HepG2 (cell line): ENCODE measurements around the gene KDM6B. TPM values are rescaled to one million over a fixed set of nuclear protein-coding genes. Genes with fewer than 3 reads are reported as not detected.

Experiments used
- ATAC-seq: fragments of 200-7000 bp; cut with Tn5 transposase; 3 replicates; pipeline ENCODE4 v1.9.1; 2020; ENCODE audit warnings: mild to moderate bottlenecking, moderate library complexity
- BruUV-seq: library from RNA; stranded (reverse); fragments of 400-500 nt; replicated peaks from 2 replicates; lab custom pipeline; 2021; lab: Mats Ljungman, UMichigan
- CTCF ChIA-PET: fragments of 300-600 bp; formaldehyde crosslinking; extraction: SDS; loops from one replicate; lab custom pipeline; 2021; ENCODE audit warnings: low total read pairs, inconsistent platforms, low intra/inter-chr PET ratio; lab: Yijun Ruan, JAX
- POLR2A ChIA-PET: fragments of 350-600 bp; sonication (Branson Sonifier 250); formaldehyde crosslinking; loops from one replicate; lab custom pipeline; 2020; ENCODE audit warnings: antibody characterized with exemption, inconsistent platforms; lab: Yijun Ruan, JAX
- DNase-seq: peaks from one replicate; pipeline ENCODE4 v3.0.0-alpha.2; 2015; ENCODE audit warnings: low spot score
- FAIRE-seq: peaks from 3 replicates; lab custom pipeline; 2011; peaks lifted over from hg19 to GRCh38; lab: Jason Lieb, UNC
- H2AFZ ChIP-seq: one replicate; pipeline ENCODE4 v1.6.1; 2011; ENCODE audit warnings: low read length, inconsistent platforms
- H3K27ac ChIP-seq: fragments of 300-600 bp; 3 replicates; pipeline ENCODE4 v1.8.0; 2011; ENCODE audit warnings: mixed run types, mild to moderate bottlenecking, mixed read lengths, low read length, inconsistent platforms; ENCODE audit not compliant: insufficient read depth; ENCODE audit errors: extremely low read length
- H3K27me3 ChIP-seq, 2 experiments: fragments of 200-600 bp in 1 of 2; 2 replicates in 1 of 2; 3 replicates in 1 of 2; pipeline versions ENCODE4 v1.6.0 to v1.8.0; 2011; ENCODE audit warnings: low read length in 2 of 2, mild to moderate bottlenecking in 2 of 2, moderate library complexity in 2 of 2, inconsistent platforms in 1 of 2; ENCODE audit not compliant: insufficient read depth in 2 of 2, control insufficient read depth in 1 of 2
- H3K36me3 ChIP-seq, 2 experiments: fragments of 200-600 bp in 1 of 2; replicated peaks in 1 of 2; 2 replicates in 1 of 2; 3 replicates in 1 of 2; pipeline versions ENCODE4 v1.5.1 to v1.8.0; 2011; ENCODE audit warnings: low read length in 2 of 2, inconsistent platforms in 1 of 2; ENCODE audit not compliant: insufficient read depth in 2 of 2, control insufficient read depth in 1 of 2
- H3K4me1 ChIP-seq: 2 replicates; pipeline ENCODE4 v1.5.1; 2012; ENCODE audit warnings: low read length, inconsistent platforms; ENCODE audit not compliant: insufficient read depth
- H3K4me2 ChIP-seq: 2 replicates; pipeline ENCODE4 v1.6.0; 2011; ENCODE audit warnings: low read depth, low read length, inconsistent platforms
- H3K4me3 ChIP-seq, 3 experiments: fragments of 200-600 bp in 1 of 3; sonication (generic), shearing (Covaris generic) in 1 of 3; replicated peaks in 1 of 3; 2 replicates each; pipeline ENCODE4 v1.5.1; 2011 to 2016; ENCODE audit warnings: low read length in 3 of 3, inconsistent platforms in 2 of 3, low read depth in 2 of 3, mild to moderate bottlenecking in 2 of 3, control low read depth in 1 of 3, mixed read lengths in 1 of 3; ENCODE audit not compliant: insufficient read depth in 1 of 3
- H3K79me2 ChIP-seq: one replicate; pipeline ENCODE4 v1.6.1; 2011; ENCODE audit warnings: low read length, inconsistent platforms; ENCODE audit not compliant: insufficient read depth
- H3K9ac ChIP-seq: 2 replicates; pipeline ENCODE4 v1.6.0; 2011; ENCODE audit warnings: mild to moderate bottlenecking, low read depth, low read length, inconsistent platforms; ENCODE audit not compliant: insufficient read depth
- H3K9me3 ChIP-seq: 2 replicates; pipeline ENCODE4 v1.5.1; 2012; ENCODE audit warnings: mild to moderate bottlenecking, low read length
- H4K20me1 ChIP-seq: 2 replicates; pipeline ENCODE4 v1.6.0; 2011; ENCODE audit warnings: inconsistent platforms, mild to moderate bottlenecking, low read length, moderate library complexity; ENCODE audit not compliant: insufficient read depth
- ATM ChIP-seq: fragments of 450-650 bp; IDR thresholded peaks from 2 replicates; pipeline ENCODE4 v1.7.1; 2017; ENCODE audit warnings: mild to moderate bottlenecking, borderline replicate concordance
- BRF2 ChIP-seq: sonication (generic); formaldehyde crosslinking; IDR thresholded peaks from 2 replicates; pipeline ENCODE4 v1.8.1; 2022; ENCODE audit warnings: mild to moderate bottlenecking, missing genetic modification reagents
- EEA1 ChIP-seq: sonication (generic); formaldehyde crosslinking; IDR thresholded peaks from 2 replicates; pipeline ENCODE4 v1.5.1; 2020; ENCODE audit warnings: mild to moderate bottlenecking, missing genetic modification reagents, borderline replicate concordance
- FOXC1 ChIP-seq: sonication (generic); formaldehyde crosslinking; IDR thresholded peaks from 2 replicates; pipeline ENCODE4 v1.8.0; 2022; ENCODE audit warnings: mild to moderate bottlenecking, missing genetic modification reagents, borderline replicate concordance
- JARID2 ChIP-seq: sonication (generic); formaldehyde crosslinking; IDR thresholded peaks from 2 replicates; pipeline ENCODE4 v1.8.1; 2023; ENCODE audit warnings: missing genetic modification reagents, inconsistent platforms; ENCODE audit not compliant: insufficient replicate concordance
- KMT2A ChIP-seq: sonication (generic); formaldehyde crosslinking; IDR thresholded peaks from 2 replicates; pipeline ENCODE4 v1.4.0; 2020; ENCODE audit warnings: missing genetic modification reagents
- MATR3 ChIP-seq: sonication (generic); formaldehyde crosslinking; IDR thresholded peaks from 2 replicates; pipeline ENCODE4 v1.4.0; 2020; ENCODE audit warnings: missing genetic modification reagents
- NR3C1 ChIP-seq: sonication (generic); formaldehyde crosslinking; IDR thresholded peaks from 2 replicates; pipeline ENCODE4 v1.4.0; 2020; ENCODE audit warnings: missing genetic modification reagents
- RFX1 ChIP-seq: fragments of 450-650 bp; IDR thresholded peaks from 2 replicates; pipeline ENCODE4 v1.6.1; 2017
- SP1 ChIP-seq, 2 experiments: fragments of 450-650 bp in 1 of 2; sonication (generic) in 1 of 2; formaldehyde crosslinking in 1 of 2; IDR thresholded peaks; 2 replicates each; pipeline versions ENCODE4 v1.4.0 to v1.6.1; 2016 to 2020; ENCODE audit warnings: missing genetic modification reagents in 1 of 2
- SSRP1 ChIP-seq: IDR thresholded peaks from 2 replicates; pipeline ENCODE4 v1.6.1; 2016; ENCODE audit warnings: control low read depth
- SYNCRIP ChIP-seq: fragments of 200-400 bp; formaldehyde crosslinking; IDR thresholded peaks from 2 replicates; pipeline ENCODE4 v1.6.1; 2018; ENCODE audit warnings: mild to moderate bottlenecking, low read depth, low read length; ENCODE audit not compliant: insufficient read depth
- TMF1 ChIP-seq: sonication (generic); formaldehyde crosslinking; IDR thresholded peaks from 2 replicates; pipeline ENCODE4 v1.8.1; 2022; ENCODE audit warnings: low read depth, missing genetic modification reagents
- ZBTB20 ChIP-seq: sonication (generic); formaldehyde crosslinking; IDR thresholded peaks from 2 replicates; pipeline ENCODE4 v1.8.1; 2023; ENCODE audit warnings: missing genetic modification reagents, low read depth, mild to moderate bottlenecking, borderline replicate concordance
- ZFX ChIP-seq: sonication (generic); formaldehyde crosslinking; IDR thresholded peaks from 2 replicates; pipeline ENCODE4 v1.4.0; 2020; ENCODE audit warnings: mild to moderate bottlenecking, low read depth, missing genetic modification reagents, moderate library complexity
- ZNF263 ChIP-seq: sonication (generic); formaldehyde crosslinking; IDR thresholded peaks from 2 replicates; pipeline ENCODE4 v1.4.0; 2020; ENCODE audit warnings: missing genetic modification reagents
- ZNF510 ChIP-seq: sonication (generic); formaldehyde crosslinking; IDR thresholded peaks from 2 replicates; pipeline ENCODE4 v1.4.0; 2020; ENCODE audit warnings: low read depth, mild to moderate bottlenecking, missing genetic modification reagents
- WGBS: methylation state at CpG from one replicate; pipeline ENCODE4 v1.1.6; 2017; ENCODE audit warnings: low lambda C conversion rate; 5-methylcytosine and 5-hydroxymethylcytosine counted together
- in situ Hi-C: cut with HindIII; loops from 2 replicates; pipeline ENCODE4 v1.10.0; 2017; ENCODE audit warnings: low pct_unique_long_range_greater_than_20kb; ENCODE audit not compliant: extremely low pct_ligation_motif_present
- intact Hi-C: fragments of 100-400 bp; cut with micrococcal nuclease; formaldehyde crosslinking; loops from one replicate; pipeline ENCODE4 v1.10.0; 2022; ENCODE audit not compliant: unreplicated experiment
- polyA plus RNA-seq, 8 experiments: library from polyadenylated mRNA; depleted of rRNA in 3 of 8; stranded (reverse) in 7 of 8; unstranded in 1 of 8; fragments of >200 nt; fragmentation: Illumina TruSeq in 4 of 8; extraction: Trizol in 4 of 8; gene quantifications; 2 replicates each; pipeline versions ENCODE4 v1.2.1 to v1.2.3, GENCODE V29; 2011 to 2016; ENCODE audit warnings: low read depth in 4 of 8, missing spikeins in 1 of 8, mixed read lengths in 1 of 8; ENCODE audit not compliant: insufficient read depth in 1 of 8
- total RNA-seq, 5 experiments: library from RNA; depleted of rRNA; stranded (reverse); fragments of >200 nt; fragmentation: Illumina TruSeq; extraction: Trizol; gene quantifications; 2 replicates each; pipeline ENCODE4 v1.2.3, GENCODE V29; 2016; ENCODE audit warnings: low read depth in 1 of 5
- TF ChIP-seq, protein P1 (sequence below): sonication (generic); formaldehyde crosslinking; IDR thresholded peaks from 2 replicates; pipeline ENCODE4 v1.4.0; 2020; ENCODE audit warnings: missing genetic modification reagents

The KDM6B gene
- total and polyA plus RNA-seq, 2 of the 13 experiments (the other 11 are each of a cell fraction or from before 2014, with no cell fraction given): 1.3 to 2.1 TPM

DNA sequence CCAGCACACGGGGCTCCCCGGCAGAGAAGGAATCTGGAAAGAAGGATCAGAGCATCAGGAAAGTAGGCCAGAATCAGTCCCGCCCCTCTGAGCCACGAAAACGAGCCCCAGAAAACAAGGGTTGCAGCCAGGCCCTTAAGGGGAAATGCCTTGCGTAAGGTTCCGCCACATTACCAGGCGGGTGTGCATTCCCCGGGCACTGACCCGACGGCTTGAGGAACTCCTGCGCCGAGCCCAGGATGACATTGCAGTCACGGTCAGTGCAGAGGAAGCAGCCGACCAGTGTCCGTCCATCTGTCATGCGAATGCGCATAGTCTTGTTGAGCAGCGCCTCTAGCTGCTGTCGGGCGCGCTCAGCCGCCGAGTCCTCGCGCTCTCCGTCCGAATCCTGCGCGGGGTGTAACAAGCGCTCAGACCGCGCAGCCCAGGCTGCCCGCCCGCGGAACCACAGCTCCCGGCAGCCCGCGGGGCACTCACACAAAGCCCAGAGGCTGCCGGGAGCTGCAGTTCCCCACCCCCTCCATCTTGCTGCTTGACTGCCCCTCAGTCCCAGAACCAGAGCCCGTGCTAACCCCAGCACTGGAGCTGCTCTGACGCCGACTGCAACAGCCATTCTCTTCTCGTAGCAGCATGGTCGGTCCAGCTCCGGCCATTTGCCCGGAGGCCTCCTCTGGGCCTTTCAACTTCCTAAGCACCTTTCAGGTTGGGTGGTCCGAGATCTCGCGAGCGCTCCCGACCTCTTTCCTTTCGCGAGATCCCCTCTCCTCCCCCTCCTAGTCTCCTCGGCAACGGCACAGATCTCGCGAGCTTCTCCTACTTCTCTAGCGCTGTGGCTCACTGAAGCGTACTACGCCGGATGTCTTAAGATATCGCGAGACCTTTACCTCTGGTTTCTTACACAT, 23.0 kb downstream of the KDM6B start, which contains the start of gene NAA38:
Gene NAA38, minus strand, starts transcription at position 749 of the 902 bp plus-strand sequence. Its CDS starts 96 bp downstream, at position 653.
- BruUV-seq: TSS peak; percentile 89
- H4K20me1 ChIP-seq: no peaks in the 10 kb centered on the region
- H3K4me2 ChIP-seq: peak within 1 kb of the TSS; percentile 98
- peak; percentile 99 for FAIRE-seq
- peak; percentile 90 for ATAC-seq
- no peaks in the 10 kb centered on the region; a peak in 1 of 5 replicates for H3K27me3 ChIP-seq
- peak; percentile 99 for DNase-seq
- H3K36me3 ChIP-seq: peaks cover 5 to 11% of the 10 kb centered on the region in 2 experiments; a peak in 3 of 5 replicates
- H3K4me1 ChIP-seq: peaks cover 48% of the 10 kb centered on the region
- in situ Hi-C loops (loop anchor here (5.0 kb wide), 1 partner anchor 40 kb away; no protein-coding TSS in a partner anchor), intact Hi-C loops (loop anchor here (2.0 kb wide), 1 partner anchor 20 kb away; no protein-coding TSS in a partner anchor)
- peak within 1 kb of the TSS; percentile 70 to 83 (median 83) for H3K4me3 ChIP-seq
- peak within 1 kb of the TSS; percentile 80 for H3K9ac ChIP-seq
- POLR2A ChIA-PET: interaction anchor here (0.6 to 3.1 kb wide), 20 partner anchors 11 to 563 kb away, joined by 3 to 104 read pairs (median 5); partner anchors contain the start of genes CHD3, CNTROB, KDM6B and RNF227
- WGBS: under 1% methylated on average over 27 of the region's 64 CpGs
- peak within 1 kb of the TSS; percentile 88 for H2AFZ ChIP-seq
- CTCF ChIA-PET: interaction anchor here (2.0 to 3.3 kb wide), 2 partner anchors 34 to 40 kb away, joined by 9 read pairs; no protein-coding TSS in a partner anchor
- H3K9me3 ChIP-seq: no peaks in the 10 kb centered on the region
- H3K79me2 ChIP-seq: peaks cover 8% of the 10 kb centered on the region
- peak within 1 kb of the TSS; percentile 94 for H3K27ac ChIP-seq
- TF ChIP-seq TMF1 (CRISPR knock-in tag) (no peak; the same call in 1 of the 2 replicates), MATR3 (CRISPR knock-in tag) (no peak), ZNF510 (CRISPR knock-in tag) (no peak), KMT2A (CRISPR knock-in tag) (peak; percentile 43; the same call in 1 of the 2 replicates), ZFX (CRISPR knock-in tag) (peak; percentile 78), SYNCRIP (no peak), SP1 (IDR thresholded peaks at IDR 0.05) (peak; percentile 93), SP1 (CRISPR knock-in tag; IDR thresholded peaks at IDR 0.05) (peak; percentile 11; the same call in 1 of the 2 replicates), ZBTB20 (no peak), EEA1 (no peak), BRF2 (CRISPR knock-in tag) (no peak), JARID2 (CRISPR knock-in tag) (peak; percentile 52), FOXC1 (CRISPR knock-in tag) (no peak), SSRP1 (no peak), ATM (no peak), NR3C1 (no peak), ZNF263 (peak; percentile 59), RFX1 (peak; percentile 86)
- TF ChIP-seq, protein P1, sequence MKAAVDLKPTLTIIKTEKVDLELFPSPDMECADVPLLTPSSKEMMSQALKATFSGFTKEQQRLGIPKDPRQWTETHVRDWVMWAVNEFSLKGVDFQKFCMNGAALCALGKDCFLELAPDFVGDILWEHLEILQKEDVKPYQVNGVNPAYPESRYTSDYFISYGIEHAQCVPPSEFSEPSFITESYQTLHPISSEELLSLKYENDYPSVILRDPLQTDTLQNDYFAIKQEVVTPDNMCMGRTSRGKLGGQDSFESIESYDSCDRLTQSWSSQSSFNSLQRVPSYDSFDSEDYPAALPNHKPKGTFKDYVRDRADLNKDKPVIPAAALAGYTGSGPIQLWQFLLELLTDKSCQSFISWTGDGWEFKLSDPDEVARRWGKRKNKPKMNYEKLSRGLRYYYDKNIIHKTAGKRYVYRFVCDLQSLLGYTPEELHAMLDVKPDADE (CRISPR knock-in tag): no peak; the same call in 1 of the 2 replicates
